ENCODE measurements around the gene RABGAP1. TPM values are rescaled to one million over a fixed set of nuclear protein-coding genes. Genes with fewer than 3 reads are reported as not detected.

Gene RABGAP1
- polyA plus RNA-seq, 3 donors from 2014 or later: 14.0 to 24.2 (median 14.7) TPM

GRCh38 chr9:123070198-123070597 is 129.4 kb downstream of the RABGAP1 start:
- no peak for DNase-seq
- Mint-ChIP-seq H3K9me3 (no peaks in the 10 kb centered on the region), H3K27ac (peak overlapping the region in 1 of 6 donors; percentile 6), H3K36me3 (peaks cover 27 to 50% (median 44%) of the 10 kb centered on the region in 3 donors), H3K4me3 (no peak overlapping the region), H3K27me3 (ENCODE audit: low read depth in 3 of 3) (peaks cover 0 to 4% (median 0%) of the 10 kb centered on the region in 3 donors), H3K4me1 (no peaks in the 10 kb centered on the region)

GRCh38 chr9:123072407-123072995 is 131.7 kb downstream of the RABGAP1 start:
- H3K36me3 Mint-ChIP-seq: peaks cover 11 to 39% (median 28%) of the 10 kb centered on the region in 3 donors
- H3K4me1 Mint-ChIP-seq: no peaks in the 10 kb centered on the region
- DNase-seq: no peak
- no peaks in the 10 kb centered on the region for H3K9me3 Mint-ChIP-seq
- no peak overlapping the region for H3K4me3 Mint-ChIP-seq
- peak overlapping the region in 1 of 6 donors; percentile 0 for H3K27ac Mint-ChIP-seq
- no peaks in the 10 kb centered on the region for H3K27me3 Mint-ChIP-seq (ENCODE audit: low read depth in 3 of 3)

GRCh38 chr9:123073441-123073840 is 132.6 kb downstream of the RABGAP1 start:
- no peak for DNase-seq
- no peaks in the 10 kb centered on the region for H3K27me3 Mint-ChIP-seq (ENCODE audit: low read depth in 3 of 3)
- peak overlapping the region in 1 of 6 donors; percentile 39 for H3K27ac Mint-ChIP-seq
- no peaks in the 10 kb centered on the region for H3K4me1 Mint-ChIP-seq
- no peaks in the 10 kb centered on the region for H3K9me3 Mint-ChIP-seq
- no peak overlapping the region for H3K4me3 Mint-ChIP-seq
- peaks cover 9 to 43% (median 28%) of the 10 kb centered on the region in 3 donors for H3K36me3 Mint-ChIP-seq

GRCh38 chr9:123073991-123074422 is 133.2 kb downstream of the RABGAP1 start:
- no peaks in the 10 kb centered on the region for H3K9me3 Mint-ChIP-seq
- no peak for DNase-seq
- H3K4me3 Mint-ChIP-seq: no peak overlapping the region
- no peak overlapping the region for H3K27ac Mint-ChIP-seq
- H3K27me3 Mint-ChIP-seq (ENCODE audit: low read depth in 3 of 3): no peaks in the 10 kb centered on the region
- H3K36me3 Mint-ChIP-seq: peaks cover 14 to 48% (median 33%) of the 10 kb centered on the region in 3 donors
- no peaks in the 10 kb centered on the region for H3K4me1 Mint-ChIP-seq

- H3K36me3 Mint-ChIP-seq: peaks cover 14 to 51% (median 36%) of the 10 kb centered on the region in 3 donors
- H3K9me3 Mint-ChIP-seq: no peaks in the 10 kb centered on the region
- no peak overlapping the region for H3K27ac Mint-ChIP-seq
- no peak for DNase-seq
- no peak overlapping the region for H3K4me3 Mint-ChIP-seq
- H3K27me3 Mint-ChIP-seq (ENCODE audit: low read depth in 3 of 3): no peaks in the 10 kb centered on the region
- H3K4me1 Mint-ChIP-seq: no peaks in the 10 kb centered on the region
These were observed 133.8 kb downstream of the RABGAP1 start for GRCh38 chr9:123074628-123075027.

GRCh38 chr9:123080444-123080843 is 139.6 kb downstream of the RABGAP1 start:
- no peaks in the 10 kb centered on the region for H3K9me3 Mint-ChIP-seq

GRCh38 chr9:123081824-123082223 is 141.0 kb downstream of the RABGAP1 start:
- Mint-ChIP-seq H3K9me3 (no peaks in the 10 kb centered on the region), H3K27me3 (ENCODE audit: low read depth in 3 of 3) (no peaks in the 10 kb centered on the region), H3K36me3 (peaks cover 35 to 49% (median 38%) of the 10 kb centered on the region in 3 donors), H3K27ac (no peak overlapping the region), H3K4me1 (no peaks in the 10 kb centered on the region), H3K4me3 (no peak overlapping the region)
- DNase-seq: peak in 2 of 3 donors; percentile 9 to 10

More at GRCh38 chr9:123080444-123080843, 139.6 kb downstream of the RABGAP1 start:
- Mint-ChIP-seq H3K36me3 (peaks cover 31 to 56% (median 39%) of the 10 kb centered on the region in 3 donors), H3K4me1 (no peaks in the 10 kb centered on the region), H3K27me3 (ENCODE audit: low read depth in 3 of 3) (no peaks in the 10 kb centered on the region), H3K27ac (no peak overlapping the region), H3K4me3 (no peak overlapping the region)
- DNase-seq: no peak

- H3K27ac Mint-ChIP-seq: no peak overlapping the region
- H3K27me3 Mint-ChIP-seq (ENCODE audit: low read depth in 3 of 3): no peaks in the 10 kb centered on the region
- no peak overlapping the region for H3K4me3 Mint-ChIP-seq
- peaks cover 29 to 40% (median 33%) of the 10 kb centered on the region in 3 donors for H3K36me3 Mint-ChIP-seq
- H3K9me3 Mint-ChIP-seq: no peaks in the 10 kb centered on the region
- DNase-seq: no peak
- no peaks in the 10 kb centered on the region for H3K4me1 Mint-ChIP-seq
These were observed 142.9 kb downstream of the RABGAP1 start for GRCh38 chr9:123083680-123084079.

- no peak overlapping the region for H3K4me3 Mint-ChIP-seq
- peak overlapping the region in 1 of 6 donors; percentile 25 for H3K27ac Mint-ChIP-seq
These were observed 143.4 kb downstream of the RABGAP1 start for GRCh38 chr9:123084256-123084655.

GRCh38 chr9:123085916-123086315 is 145.1 kb downstream of the RABGAP1 start:
- Mint-ChIP-seq H3K36me3 (peaks cover 27 to 53% (median 43%) of the 10 kb centered on the region in 3 donors), H3K4me3 (no peak overlapping the region), H3K27ac (no peak overlapping the region), H3K4me1 (no peaks in the 10 kb centered on the region), H3K9me3 (no peaks in the 10 kb centered on the region), H3K27me3 (ENCODE audit: low read depth in 3 of 3) (peaks cover 0 to 1% (median 0%) of the 10 kb centered on the region in 3 donors)
- no peak for DNase-seq

More at GRCh38 chr9:123084256-123084655, 143.4 kb downstream of the RABGAP1 start:
- peaks cover 0 to 1% (median 0%) of the 10 kb centered on the region in 3 donors for H3K27me3 Mint-ChIP-seq (ENCODE audit: low read depth in 3 of 3)
- no peak for DNase-seq
- H3K9me3 Mint-ChIP-seq: no peaks in the 10 kb centered on the region
- peaks cover 26 to 44% (median 35%) of the 10 kb centered on the region in 3 donors for H3K36me3 Mint-ChIP-seq
- H3K4me1 Mint-ChIP-seq: no peaks in the 10 kb centered on the region

- Mint-ChIP-seq H3K36me3 (peaks cover 31 to 54% (median 34%) of the 10 kb centered on the region in 3 donors), H3K4me1 (no peaks in the 10 kb centered on the region), H3K4me3 (no peak overlapping the region), H3K9me3 (no peaks in the 10 kb centered on the region), H3K27me3 (ENCODE audit: low read depth in 3 of 3) (peaks cover 0 to 1% (median 0%) of the 10 kb centered on the region in 3 donors), H3K27ac (peak overlapping the region in 1 of 6 donors; percentile 4)
- no peak for DNase-seq
These were observed 146.6 kb downstream of the RABGAP1 start for GRCh38 chr9:123087359-123087888.

GRCh38 chr9:123089040-123089439 is 148.2 kb downstream of the RABGAP1 start:
- DNase-seq: no peak

GRCh38 chr9:123089790-123090189 is 149.0 kb downstream of the RABGAP1 start:
- peaks cover 37 to 56% (median 39%) of the 10 kb centered on the region in 3 donors for H3K36me3 Mint-ChIP-seq
- no peak for DNase-seq
- H3K27me3 Mint-ChIP-seq (ENCODE audit: low read depth in 3 of 3): peaks cover 0 to 1% (median 0%) of the 10 kb centered on the region in 3 donors
- H3K4me1 Mint-ChIP-seq: no peaks in the 10 kb centered on the region
- H3K27ac Mint-ChIP-seq: peak overlapping the region in 1 of 6 donors; percentile 80
- H3K9me3 Mint-ChIP-seq: no peaks in the 10 kb centered on the region
- no peak overlapping the region for H3K4me3 Mint-ChIP-seq

More at GRCh38 chr9:123089040-123089439, 148.2 kb downstream of the RABGAP1 start:
- Mint-ChIP-seq H3K4me1 (no peaks in the 10 kb centered on the region), H3K9me3 (no peaks in the 10 kb centered on the region), H3K4me3 (no peak overlapping the region), H3K27ac (peak overlapping the region in 1 of 6 donors; percentile 17), H3K27me3 (ENCODE audit: low read depth in 3 of 3) (peaks cover 0 to 1% (median 0%) of the 10 kb centered on the region in 3 donors), H3K36me3 (peaks cover 40 to 60% (median 41%) of the 10 kb centered on the region in 3 donors)

GRCh38 chr9:123090198-123090896 is 149.5 kb downstream of the RABGAP1 start:
- peak overlapping the region in 2 of 6 donors; percentile 13 to 80 for H3K27ac Mint-ChIP-seq
- no peaks in the 10 kb centered on the region for H3K9me3 Mint-ChIP-seq
- peaks cover 0 to 1% (median 0%) of the 10 kb centered on the region in 3 donors for H3K27me3 Mint-ChIP-seq (ENCODE audit: low read depth in 3 of 3)
- H3K4me3 Mint-ChIP-seq: no peak overlapping the region
- no peak for DNase-seq
- H3K36me3 Mint-ChIP-seq: peaks cover 33 to 55% (median 34%) of the 10 kb centered on the region in 3 donors
- H3K4me1 Mint-ChIP-seq: no peaks in the 10 kb centered on the region

Data from immature natural killer cell (primary cell).